Measurements from ENCODE around the gene KHK.

DNA sequence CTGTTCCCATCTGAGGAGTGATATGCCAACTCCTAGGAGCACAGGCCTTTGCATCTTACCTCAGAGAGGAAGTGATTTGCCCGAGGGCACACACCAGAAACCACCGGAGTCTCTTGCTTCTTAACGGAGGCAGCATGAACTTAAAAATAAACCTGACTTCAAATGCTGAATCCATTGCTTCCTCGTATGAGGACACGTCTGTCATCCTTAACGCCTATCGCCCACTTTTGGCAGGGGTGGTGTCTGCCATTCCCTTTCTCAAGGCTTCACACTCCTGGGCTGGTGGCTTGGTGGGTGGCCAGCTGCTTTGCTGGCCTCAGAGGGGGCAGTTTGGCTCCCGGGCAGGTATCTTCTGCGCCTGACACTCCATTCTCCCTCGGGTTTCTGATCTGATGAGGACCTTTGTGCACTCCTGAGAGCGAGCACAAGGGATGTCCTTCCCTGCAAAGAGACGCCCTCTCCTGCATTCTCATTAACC, 48.9 kb downstream of the KHK start:
- TF ChIP-seq POLR2AphosphoS5 (IDR thresholded peaks at IDR 0.05; ENCODE audit: insufficient read depth in 1 of 2, low read depth in 1 of 2) = no peak
- TF ChIP-seq, protein P1, sequence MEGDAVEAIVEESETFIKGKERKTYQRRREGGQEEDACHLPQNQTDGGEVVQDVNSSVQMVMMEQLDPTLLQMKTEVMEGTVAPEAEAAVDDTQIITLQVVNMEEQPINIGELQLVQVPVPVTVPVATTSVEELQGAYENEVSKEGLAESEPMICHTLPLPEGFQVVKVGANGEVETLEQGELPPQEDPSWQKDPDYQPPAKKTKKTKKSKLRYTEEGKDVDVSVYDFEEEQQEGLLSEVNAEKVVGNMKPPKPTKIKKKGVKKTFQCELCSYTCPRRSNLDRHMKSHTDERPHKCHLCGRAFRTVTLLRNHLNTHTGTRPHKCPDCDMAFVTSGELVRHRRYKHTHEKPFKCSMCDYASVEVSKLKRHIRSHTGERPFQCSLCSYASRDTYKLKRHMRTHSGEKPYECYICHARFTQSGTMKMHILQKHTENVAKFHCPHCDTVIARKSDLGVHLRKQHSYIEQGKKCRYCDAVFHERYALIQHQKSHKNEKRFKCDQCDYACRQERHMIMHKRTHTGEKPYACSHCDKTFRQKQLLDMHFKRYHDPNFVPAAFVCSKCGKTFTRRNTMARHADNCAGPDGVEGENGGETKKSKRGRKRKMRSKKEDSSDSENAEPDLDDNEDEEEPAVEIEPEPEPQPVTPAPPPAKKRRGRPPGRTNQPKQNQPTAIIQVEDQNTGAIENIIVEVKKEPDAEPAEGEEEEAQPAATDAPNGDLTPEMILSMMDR (IDR thresholded peaks at IDR 0.05) = no peak
